GM19463 (cell line): ENCODE measurements around the gene TENM3.

Experiments
- ATAC-seq: cut with Tn5 transposase; IDR thresholded peaks from one replicate; pipeline ENCODE4 v1.9.1; 2021; ENCODE audit warnings: mild to moderate bottlenecking, moderate library complexity; ENCODE audit not compliant: unreplicated experiment

The TENM3 gene

DNA sequence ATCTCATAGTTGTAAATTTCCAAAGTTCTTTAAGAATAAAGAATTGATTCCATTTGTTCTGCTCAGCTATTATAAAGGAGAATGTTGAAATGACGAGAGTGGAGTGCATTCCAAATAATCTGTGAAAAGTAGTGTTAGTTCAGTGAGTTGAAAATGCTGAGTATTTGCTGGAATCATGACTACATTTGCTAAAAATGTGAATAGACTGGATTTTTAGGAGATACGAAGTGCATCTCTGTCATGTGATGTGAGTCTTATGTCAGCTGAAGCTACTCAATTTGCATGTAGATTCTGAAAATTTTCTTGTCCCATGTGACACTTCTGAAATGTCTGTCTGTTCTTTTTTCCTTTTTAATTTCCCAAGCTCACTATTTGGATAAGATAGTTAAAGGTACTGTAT is 468.0 kb downstream of the TENM3 start:
- no peak for ATAC-seq

DNA sequence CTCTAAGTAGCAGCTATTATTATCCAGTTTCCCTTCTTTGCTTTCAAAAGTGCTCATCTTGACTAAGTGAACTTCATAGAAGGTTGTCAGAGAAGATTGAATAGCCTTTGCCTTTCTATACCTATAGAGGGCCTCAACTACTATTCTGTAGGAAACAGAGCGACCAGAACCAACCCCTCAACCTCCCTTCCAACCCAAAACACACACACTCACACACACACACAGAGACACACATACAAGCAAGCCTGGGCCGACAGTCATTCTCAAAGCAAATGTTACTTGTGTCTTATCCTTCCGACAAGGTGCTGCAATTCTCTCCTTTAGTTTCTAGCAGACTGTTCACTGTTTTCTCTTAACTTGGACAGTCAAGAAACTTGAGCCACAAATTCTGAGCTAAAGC is 472.3 kb downstream of the TENM3 start:
- ATAC-seq, result no peak

DNA sequence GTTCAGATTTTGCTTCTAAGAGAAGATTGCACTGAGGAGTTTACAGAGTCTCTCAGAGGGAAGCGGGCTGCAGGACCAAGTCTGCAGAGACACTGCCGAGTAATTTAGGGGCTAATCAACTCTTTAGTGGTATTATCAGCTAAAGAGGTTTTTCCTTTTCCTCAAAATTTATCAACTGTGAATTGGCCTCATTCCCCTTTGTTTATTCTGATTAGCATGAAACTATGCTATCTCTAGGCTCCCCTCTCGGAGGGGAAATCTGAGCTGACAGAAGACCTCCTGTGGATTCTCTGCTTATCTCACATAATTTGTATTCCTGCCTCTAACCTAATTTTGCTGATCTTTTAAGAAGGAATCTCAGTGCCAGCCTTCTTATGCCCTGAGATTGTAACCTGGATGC is 473.0 kb downstream of the TENM3 start:
- ATAC-seq, result no peak

DNA sequence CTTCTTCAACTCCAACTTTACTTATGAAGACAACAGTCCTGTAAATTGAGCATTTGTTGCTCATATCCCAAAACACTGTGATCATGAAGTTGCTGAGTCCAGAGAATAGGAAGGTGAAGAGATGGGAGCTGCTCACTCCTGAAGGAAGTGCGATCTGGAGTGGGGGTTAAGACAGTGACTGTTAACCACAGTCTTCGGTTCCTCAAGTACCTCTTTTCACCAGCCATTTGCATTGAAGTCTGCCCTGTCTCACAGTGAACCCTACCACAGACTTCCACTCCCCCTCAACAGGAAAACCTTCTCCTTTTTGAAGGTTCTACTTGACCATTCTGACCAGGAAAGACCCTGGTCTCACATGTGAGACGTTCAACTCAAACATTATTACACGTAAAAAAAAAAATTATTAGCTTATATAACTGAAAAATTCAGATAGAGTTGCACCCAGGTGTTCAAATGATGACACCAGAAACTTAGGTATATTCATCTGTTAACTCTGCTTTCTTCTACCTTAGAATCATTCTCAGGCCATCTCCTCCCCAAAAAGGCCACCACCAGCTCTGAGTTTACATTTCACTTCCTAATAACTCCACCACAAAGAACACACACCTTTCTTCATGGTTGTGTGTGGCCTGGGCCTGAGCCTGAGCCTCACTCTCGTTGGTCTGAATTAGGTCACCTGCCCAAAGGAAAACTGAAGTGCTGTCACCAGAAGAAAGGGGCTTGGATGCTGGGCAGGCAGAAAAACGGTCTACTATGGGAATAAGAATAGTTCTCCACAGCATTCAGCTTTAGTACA is 474.8 kb downstream of the TENM3 start:
- ATAC-seq, result no peak

DNA sequence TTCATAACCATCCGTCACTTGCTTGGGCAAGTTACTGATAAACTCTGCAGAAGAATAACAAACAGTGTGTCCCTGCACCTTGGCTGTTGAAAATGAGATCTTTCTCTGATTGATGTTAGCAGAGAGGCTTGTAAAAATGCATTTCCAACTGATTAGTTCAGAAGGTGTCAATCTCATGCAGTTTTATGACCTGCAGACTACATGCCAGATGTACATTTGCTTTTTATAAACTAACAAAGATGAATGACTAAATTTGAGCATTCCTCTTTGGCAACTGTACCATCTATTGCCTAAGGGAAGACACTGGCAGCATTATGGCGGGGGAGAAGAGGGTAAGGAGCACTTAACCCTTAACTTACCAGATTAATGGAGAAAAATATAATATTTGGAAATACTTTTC is 481.2 kb downstream of the TENM3 start:
- ATAC-seq, result no peak

DNA sequence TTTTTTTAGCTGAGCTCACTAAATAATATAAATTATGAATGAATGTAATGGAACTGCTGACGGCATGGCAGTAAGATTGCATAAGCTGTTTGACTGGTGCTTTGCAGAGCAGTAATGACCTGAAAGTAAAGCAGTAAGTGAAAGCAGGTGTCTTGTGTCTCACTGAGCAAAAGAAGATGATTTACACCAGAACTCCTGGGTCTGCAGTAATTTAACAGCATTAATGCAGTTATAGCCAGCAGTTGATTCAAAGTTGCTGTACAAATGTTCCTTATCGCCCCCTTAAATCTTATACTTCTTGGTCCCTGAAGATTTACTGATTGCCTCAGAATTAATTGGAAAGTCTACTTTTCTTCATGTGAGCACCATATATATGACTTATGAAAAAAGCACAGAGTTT is 486.3 kb downstream of the TENM3 start:
- no peak for ATAC-seq

DNA sequence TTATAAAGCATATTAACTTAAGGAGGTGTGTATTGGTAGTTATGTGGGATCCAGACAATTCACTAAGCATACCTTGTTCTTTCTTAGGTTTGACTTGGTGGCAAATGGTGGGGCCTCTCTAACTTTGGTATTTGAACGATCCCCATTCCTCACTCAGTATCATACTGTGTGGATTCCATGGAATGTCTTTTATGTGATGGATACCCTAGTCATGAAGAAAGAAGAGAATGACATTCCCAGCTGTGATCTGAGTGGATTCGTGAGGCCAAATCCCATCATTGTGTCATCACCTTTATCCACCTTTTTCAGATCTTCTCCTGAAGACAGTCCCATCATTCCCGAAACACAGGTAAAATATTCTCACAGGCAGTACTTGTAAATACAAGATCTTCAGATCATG is 487.6 kb downstream of the TENM3 start:
- ATAC-seq, result no peak

DNA sequence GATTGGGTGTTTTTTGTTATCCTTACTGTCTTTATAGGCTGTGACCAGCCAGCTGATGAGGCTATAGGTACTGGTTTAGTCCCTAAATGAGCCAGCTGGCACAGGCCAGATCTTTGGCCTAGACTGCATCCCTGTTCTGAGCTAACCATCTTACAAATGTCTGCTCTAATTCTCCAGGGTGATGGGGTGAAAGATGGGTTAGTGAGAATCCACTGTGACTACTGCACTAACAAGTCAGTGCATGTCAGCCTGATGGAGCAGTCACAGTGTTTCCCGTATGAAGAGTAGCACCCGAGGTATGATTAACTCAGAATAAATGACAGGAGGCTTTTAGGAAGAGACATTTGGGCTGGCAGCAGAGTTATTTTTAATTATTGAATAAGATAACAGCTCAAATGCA is 493.0 kb downstream of the TENM3 start:
- no peak for ATAC-seq

DNA sequence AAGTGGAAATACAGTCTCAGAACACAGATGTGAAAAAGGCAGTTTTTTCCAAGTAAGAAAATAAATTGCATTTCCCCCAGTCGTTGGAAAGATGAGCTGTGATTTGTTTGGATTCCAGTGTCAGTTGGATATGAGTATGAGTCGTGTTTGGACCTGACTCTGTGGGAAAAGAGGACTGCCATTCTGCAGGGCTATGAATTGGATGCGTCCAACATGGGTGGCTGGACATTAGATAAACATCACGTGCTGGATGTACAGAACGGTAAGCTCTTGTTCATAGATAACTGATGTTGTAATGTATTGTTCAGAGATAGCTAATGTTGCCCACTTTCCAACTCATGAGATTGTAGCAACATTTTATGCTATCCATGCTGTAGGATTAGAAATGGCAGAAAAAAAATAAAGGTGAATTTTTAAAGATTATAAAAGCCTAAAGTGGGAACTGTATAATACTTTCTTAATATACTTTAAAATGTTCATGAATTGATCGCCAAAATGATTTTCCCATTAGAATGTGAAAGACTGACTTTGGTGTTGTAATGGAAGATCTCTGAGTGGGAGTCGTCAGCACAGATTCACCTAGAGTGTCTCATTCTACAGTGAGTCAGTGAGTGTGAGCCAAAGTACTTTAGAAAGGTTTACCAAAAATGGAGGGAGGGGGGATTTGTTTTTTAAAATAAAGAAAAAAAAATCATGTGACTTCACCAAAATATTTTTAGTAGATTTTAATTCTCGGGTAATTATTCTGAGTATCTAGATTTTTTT is 495.3 kb downstream of the TENM3 start:
- no peak for ATAC-seq

DNA sequence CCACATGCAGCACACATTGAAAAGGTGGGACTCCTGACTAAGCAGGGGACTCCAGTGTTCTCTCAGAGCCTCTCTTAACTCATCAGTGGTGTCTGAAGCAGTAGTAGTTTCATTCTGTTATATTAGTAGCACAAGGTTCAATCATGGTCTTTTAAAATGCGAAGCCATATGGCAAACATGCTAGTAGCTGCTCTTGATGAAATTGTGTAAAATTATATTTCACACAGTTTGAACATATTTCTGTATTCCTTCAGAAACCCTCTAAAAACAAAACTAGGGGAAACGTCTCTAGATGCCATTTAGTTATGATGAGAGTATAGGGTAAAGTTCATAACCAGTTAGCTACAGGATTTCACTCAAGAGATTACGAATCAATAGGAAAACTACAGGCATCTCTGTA is 497.1 kb downstream of the TENM3 start:
- ATAC-seq, result no peak

DNA sequence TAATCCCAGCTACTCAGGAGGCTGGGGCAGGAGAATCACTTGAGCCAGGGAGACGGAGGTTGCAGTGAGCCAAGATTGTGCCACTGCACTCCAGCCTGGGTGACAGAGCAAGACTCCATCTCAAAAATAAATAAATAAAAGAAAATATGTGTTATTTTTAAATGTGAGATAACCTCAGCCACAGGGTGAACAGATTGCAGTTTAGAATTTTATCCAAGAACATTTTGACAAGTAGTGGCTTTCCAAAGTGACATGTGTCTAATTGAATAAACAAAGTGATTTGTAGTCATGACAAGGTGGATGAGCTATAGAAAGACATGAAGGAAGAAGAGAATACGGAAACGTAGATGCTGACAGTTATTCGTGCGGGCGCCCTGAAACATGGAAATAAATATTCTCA is 497.9 kb downstream of the TENM3 start:
- ATAC-seq, result no peak

DNA sequence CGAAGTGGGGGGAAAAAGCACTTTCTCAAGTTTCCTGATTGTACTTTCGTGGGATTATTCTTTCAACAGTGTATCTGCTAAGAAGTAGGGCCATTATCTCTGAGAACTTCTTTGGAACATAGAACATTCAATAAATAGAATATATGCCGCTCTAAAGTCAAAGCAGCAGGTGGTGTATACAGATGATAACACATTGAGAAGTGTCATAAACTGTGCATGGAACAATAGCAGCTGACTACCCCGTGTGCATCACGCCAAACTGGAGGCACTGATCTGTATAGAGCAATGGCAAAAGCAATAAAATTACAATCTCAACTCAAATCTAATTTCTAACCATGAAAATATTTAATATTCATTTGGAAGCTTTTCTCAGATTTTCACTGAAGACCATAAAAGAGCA is 498.7 kb downstream of the TENM3 start:
- no peak for ATAC-seq

DNA sequence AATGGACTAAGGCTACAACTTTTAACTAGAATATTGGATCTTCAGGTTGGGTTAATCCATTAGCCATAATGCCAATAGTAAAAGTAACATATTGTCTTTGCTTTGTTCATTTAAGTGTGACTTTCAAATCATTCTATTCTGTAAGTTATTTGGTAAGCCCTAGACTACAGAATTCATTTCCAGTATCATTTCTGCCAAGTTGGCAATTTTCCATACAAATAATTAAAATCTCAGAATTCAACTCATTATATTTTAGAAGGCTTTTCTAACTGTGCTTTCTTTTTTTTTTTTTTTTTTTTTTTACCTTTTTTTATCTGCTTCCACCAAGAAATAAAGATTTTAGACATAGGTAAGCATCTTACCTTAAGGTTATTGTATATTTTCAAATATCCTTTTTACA is 500.6 kb downstream of the TENM3 start:
- ATAC-seq, result no peak

DNA sequence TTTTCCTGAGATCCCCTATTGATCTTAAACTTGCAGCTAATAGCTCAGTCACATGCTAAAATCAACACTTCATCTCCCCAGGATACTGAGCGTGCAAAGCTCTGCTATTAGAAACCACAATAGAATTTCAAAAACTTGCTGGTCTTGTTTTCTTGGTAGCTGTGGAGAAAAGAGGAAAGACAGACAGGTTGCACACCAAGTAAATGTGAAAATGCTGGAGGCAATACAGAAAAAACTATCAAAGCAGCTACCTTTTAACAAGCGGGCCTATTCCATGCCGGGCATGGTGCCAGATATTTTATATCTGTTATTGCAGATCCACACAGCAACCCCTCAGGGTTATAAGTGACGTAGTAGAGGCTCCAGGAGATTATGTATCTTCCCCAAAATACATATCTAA is 502.0 kb downstream of the TENM3 start:
- ATAC-seq, result no peak

DNA sequence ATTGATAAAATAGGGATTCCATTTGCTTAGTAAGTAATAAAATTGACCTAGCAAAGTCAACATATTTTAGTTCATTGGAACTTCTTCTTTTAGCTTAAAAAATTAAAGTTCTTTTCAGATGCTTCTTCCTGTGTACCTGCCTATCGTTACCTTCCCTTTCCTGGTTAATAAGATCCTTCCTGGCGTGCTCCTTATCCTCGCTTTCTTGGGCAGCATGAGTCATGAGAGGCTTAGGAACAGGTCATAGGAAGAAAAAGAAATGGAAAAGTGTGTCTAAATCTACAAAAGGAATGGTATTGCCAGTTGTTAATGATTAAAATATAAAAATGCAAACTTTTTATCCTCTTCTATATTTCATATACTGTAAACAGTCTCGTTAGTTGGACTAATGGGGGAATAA is 503.7 kb downstream of the TENM3 start:
- ATAC-seq, result no peak

DNA sequence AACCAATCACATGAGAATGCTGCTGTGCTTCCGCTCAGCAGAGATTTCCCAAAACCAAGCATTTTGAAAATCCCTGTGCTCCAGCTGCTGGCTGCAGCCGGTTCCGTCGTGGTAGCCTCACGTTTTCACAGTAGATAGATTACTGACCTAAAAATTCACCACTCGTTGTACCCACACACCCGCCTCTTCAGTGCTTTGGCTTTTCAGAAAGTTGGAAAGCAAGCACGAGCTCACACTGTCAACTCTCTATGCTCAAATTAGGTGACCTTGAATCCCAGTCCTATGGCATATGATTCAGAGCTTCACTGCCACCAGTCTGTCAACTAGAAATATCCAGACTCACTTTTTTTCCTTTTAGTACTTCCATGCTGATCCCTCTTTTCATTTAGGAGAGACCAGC is 505.1 kb downstream of the TENM3 start:
- no peak for ATAC-seq

DNA sequence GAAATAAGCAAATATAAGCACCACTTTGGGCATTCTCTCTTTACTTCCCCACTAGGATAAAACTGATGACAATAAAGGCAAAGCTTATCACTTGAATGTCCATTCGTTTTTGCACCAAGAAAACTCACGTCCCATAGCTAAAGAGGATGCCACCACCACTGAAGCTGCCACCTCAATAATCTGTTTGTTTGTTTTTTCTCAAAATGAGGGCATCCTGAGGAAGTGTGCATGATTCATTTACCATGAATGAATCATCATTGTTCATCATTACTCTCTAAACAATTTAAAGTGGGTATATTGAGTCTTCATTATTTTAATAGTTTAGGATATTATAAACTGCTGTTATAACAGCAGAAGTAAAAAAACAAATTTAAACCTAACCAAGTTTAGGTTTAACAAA is 505.7 kb downstream of the TENM3 start:
- no peak for ATAC-seq

DNA sequence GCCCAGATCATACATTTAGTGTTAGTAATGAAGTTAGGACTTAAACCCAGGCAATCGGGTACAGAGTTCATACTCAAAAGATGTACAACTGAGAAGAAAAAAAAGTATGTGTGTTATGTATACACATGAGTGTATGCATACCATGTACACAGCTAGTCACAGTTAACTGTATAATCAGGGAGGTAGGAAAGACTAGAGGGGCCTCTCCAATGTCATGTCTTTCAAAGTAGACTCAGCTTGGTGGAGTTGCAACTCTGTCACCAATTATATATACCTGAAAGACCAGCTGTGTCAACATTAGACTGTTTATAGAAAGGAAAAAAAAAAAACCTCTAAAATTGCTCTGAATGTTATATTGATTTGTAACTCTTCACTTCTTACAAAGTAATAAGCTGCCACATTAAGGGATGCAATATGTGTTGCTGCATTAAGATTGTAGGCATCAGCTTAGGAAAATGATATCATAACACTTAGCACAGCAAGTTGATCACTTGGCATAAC is 506.5 kb downstream of the TENM3 start:
- no peak for ATAC-seq

DNA sequence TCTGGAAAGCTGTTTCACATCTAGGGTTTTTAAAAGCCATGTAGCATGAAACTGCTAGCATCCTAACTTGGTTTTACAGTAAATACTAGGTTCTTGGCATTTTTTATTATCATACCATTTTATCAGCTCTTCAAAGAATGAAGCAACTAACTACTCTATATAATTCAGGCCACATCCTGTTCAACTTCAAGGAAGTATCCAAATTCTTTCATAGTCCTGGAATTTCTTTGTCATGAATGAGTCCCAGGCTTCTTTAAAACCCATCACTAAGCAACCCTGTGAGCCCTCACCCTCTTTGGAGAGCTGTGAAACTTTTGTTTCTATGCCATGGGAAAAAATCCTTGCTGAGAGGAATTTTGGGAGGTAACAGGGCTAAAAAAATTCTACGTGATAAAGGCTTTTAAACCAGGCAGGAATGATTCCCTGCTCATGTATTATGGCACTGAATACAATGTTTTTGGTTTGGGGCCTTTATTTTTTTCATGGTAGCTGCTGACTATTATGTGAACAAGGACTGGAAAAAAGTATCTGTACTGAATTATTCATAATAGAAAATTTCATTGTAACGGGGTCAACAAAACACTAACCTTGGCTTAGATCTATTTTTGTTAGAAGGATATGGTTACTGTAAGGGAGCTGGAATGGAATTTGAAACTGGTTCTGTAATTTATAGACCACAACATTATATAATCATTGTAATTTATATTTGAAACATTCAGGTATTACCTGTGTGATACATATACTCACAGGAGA is 509.1 kb downstream of the TENM3 start:
- no peak for ATAC-seq

DNA sequence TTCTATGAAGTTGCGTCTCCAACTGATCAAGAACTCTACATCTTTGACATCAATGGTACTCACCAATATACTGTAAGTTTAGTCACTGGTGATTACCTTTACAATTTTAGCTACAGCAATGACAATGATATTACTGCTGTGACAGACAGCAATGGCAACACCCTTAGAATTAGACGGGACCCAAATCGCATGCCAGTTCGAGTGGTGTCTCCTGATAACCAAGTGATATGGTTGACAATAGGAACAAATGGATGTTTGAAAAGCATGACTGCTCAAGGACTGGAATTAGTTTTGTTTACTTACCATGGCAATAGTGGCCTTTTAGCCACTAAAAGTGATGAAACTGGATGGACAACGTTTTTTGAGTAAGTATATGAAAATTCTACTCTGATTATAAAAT is 511.7 kb downstream of the TENM3 start:
- no peak for ATAC-seq

DNA sequence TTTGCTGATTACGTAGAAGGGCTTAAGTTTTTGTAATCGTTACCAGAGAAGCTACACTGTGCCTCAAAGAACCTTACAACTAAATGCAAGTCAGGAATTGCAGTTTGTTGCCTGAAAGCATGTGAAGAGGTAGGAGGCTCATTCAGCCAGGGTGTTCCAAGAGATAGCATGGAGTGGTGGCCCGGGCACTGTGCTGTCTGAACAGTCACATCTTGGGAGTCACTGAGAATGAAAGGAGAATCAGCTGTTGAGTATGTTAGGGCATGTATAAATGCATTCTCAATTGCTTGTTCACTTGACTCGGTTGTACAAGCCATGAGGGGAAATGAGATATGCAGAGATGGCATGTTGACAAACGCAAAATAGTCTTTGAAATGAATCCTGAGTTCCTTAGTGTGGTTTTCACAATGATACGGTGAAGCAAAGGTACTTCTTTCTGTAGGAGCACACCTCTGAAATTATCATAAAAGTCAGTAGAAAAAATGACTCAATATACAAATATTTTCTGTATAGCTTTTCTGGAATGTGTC is 513.0 kb downstream of the TENM3 start:
- ATAC-seq, result no peak
